Bronchial smooth muscle cell (primary cell): ENCODE measurements around the gene AAMDC. TPM values are rescaled to one million over a fixed set of nuclear protein-coding genes. Genes with fewer than 3 reads are reported as not detected.

ENCODE experiments used
- total RNA-seq: library from RNA; depleted of rRNA; stranded (reverse); fragments of >200 nt; gene quantifications from 2 replicates; pipeline ENCODE4 v1.2.1, GENCODE V29; 2014

Gene AAMDC
- total RNA-seq, result 46.9 and 48.4 TPM in 2 replicates

DNA sequence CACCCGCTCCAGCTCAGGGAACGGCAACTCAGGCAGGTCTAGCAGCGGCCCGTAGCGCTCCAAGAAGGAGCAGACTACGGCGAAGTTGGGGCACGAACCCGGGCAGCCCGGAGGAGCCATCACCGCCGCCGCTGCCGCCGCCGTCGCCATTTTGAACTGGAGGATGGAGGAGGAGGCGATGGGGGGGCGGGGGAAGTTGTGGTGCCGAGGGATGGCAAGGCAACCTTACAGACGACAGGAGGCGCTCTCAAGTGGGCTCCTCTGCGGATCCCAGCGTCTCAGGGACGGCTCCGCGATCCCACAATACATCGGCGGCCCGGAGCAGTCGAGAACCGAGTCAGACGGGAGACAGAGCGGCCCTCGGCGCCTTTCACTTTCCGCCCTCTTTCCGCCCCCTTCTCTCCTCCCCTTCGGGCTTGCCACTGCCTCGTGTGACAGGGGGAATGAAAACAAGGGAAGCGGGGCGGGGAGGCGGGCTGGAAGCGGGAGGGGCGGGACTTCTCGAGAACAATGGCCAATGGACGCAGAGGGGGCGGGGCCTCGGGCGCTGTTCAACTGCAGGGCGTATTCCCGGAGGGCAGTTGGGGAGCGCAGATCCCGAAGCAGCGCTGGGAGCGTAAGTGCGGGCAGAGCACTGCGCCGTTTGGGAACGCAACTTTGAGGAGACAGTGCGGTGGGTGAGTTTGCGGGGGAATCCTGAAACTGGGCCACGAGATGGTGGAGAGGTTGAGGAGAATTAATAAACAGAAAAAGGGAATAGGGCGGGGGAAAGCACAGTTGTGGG, at the start of gene AAMDC, which contains the start of gene RSF1:
AAMDC (plus strand) TSS at position 580 of the 784 bp plus-strand sequence. CDS start 21,353 bp downstream, outside the sequence.
RSF1 (minus strand) TSS at position 158 of the 784 bp plus-strand sequence; CDS start at position 150, 8 bp downstream.

Other genes with a start within 250 kb of the AAMDC start
- gene AQP11, start 231.2 kb upstream of the AAMDC start, total RNA-seq, result 3.9 and 4.4 TPM in 2 replicates
- 141 and 299 TPM in 2 replicates for gene CLNS1A, start 183.3 kb upstream of the AAMDC start, total RNA-seq
- gene RSF1, start 422 bp upstream of the AAMDC start, total RNA-seq, result 28.3 and 32.3 TPM in 2 replicates
- 24.7 and 32.1 TPM in 2 replicates for gene INTS4, start 173.5 kb downstream of the AAMDC start, total RNA-seq
- 0.32 and 0.43 TPM in 2 replicates for gene KCTD14, start 202.1 kb downstream of the AAMDC start, total RNA-seq
- gene THRSP, start 242.7 kb downstream of the AAMDC start, total RNA-seq, result 0.09 TPM in 1 of 2 replicates, not detected in the other